IMR-90 (cell line): ENCODE results near the gene ITLN2. TPM values are rescaled to one million over a fixed set of nuclear protein-coding genes. Genes with fewer than 3 reads are reported as not detected.

ENCODE experiments used
- ATAC-seq: fragments of 200-7000 bp; cut with Tn5 transposase; 2 replicates; pipeline ENCODE4 v1.9.1; 2020; ENCODE audit warnings: low read depth, mild to moderate bottlenecking, moderate library complexity
- BruUV-seq: library from RNA; stranded (reverse); fragments of 400-500 nt; replicated peaks from 2 replicates; lab custom pipeline; 2021; lab: Mats Ljungman, UMichigan
- CTCF ChIA-PET: fragments of 300-600 bp; formaldehyde crosslinking; extraction: SDS; loops from one replicate; lab custom pipeline; 2021; ENCODE audit warnings: antibody characterized with exemption; lab: Yijun Ruan, JAX
- POLR2A ChIA-PET: fragments of 300-600 bp; sonication (Branson Sonifier 250); formaldehyde crosslinking; loops from one replicate; lab custom pipeline; 2022; ENCODE audit warnings: antibody characterized with exemption; ENCODE audit not compliant: unreplicated experiment; lab: Charles Lee
- DNase-seq: peaks from one replicate; pipeline ENCODE4 v3.0.0; 2013
- H2AFZ ChIP-seq: replicated peaks from 2 replicates; pipeline ENCODE3; 2013; ENCODE audit warnings: low read length, mild to moderate bottlenecking; ENCODE audit not compliant: poor library complexity
- H2AK5ac ChIP-seq: 2 replicates; pipeline ENCODE4 v1.6.1; 2013; ENCODE audit warnings: low read depth, low read length, inconsistent platforms
- H2AK9ac ChIP-seq: replicated peaks from 2 replicates; pipeline ENCODE3; 2013; ENCODE audit warnings: mild to moderate bottlenecking, low read depth, low read length, moderate library complexity; ENCODE audit not compliant: poor library complexity
- H2BK120ac ChIP-seq: 2 replicates; pipeline ENCODE4 v1.6.1; 2013; ENCODE audit warnings: low read depth, low read length, inconsistent platforms
- H2BK15ac ChIP-seq: 3 replicates; pipeline ENCODE4 v1.6.1; 2013; ENCODE audit warnings: low read depth, low read length, inconsistent platforms
- H2BK20ac ChIP-seq: 2 replicates; pipeline ENCODE4 v1.6.1; 2013; ENCODE audit warnings: low read depth, mild to moderate bottlenecking, inconsistent platforms, low read length, moderate library complexity
- H2BK5ac ChIP-seq: 2 replicates; pipeline ENCODE4 v1.6.1; 2013; ENCODE audit warnings: mild to moderate bottlenecking, low read depth, low read length, inconsistent platforms; ENCODE audit not compliant: poor library complexity, severe bottlenecking
- H3K14ac ChIP-seq: replicated peaks from 2 replicates; pipeline ENCODE4 v1.6.1; 2013; ENCODE audit warnings: low read depth, low read length, inconsistent platforms
- H3K18ac ChIP-seq: 2 replicates; pipeline ENCODE4 v1.6.1; 2013; ENCODE audit warnings: low read depth, low read length, control low read depth
- H3K23ac ChIP-seq: 2 replicates; pipeline ENCODE4 v1.6.1; 2013; ENCODE audit warnings: low read depth, low read length, inconsistent platforms
- H3K27ac ChIP-seq: 2 replicates; pipeline ENCODE4 v1.5.1; 2013; ENCODE audit warnings: mild to moderate bottlenecking, control low read depth, low read length; ENCODE audit not compliant: insufficient read depth
- H3K27me3 ChIP-seq: 2 replicates; pipeline ENCODE4 v1.6.1; 2013; ENCODE audit warnings: low read length; ENCODE audit not compliant: control insufficient read depth, insufficient read depth
- H3K36me3 ChIP-seq: 2 replicates; pipeline ENCODE4 v1.6.1; 2013; ENCODE audit warnings: low read length, mixed read lengths; ENCODE audit not compliant: control insufficient read depth, insufficient read depth
- H3K4ac ChIP-seq: 2 replicates; pipeline ENCODE4 v1.6.1; 2013; ENCODE audit warnings: low read depth, low read length, inconsistent platforms
- H3K4me1 ChIP-seq: 2 replicates; pipeline ENCODE4 v1.6.1; 2013; ENCODE audit warnings: low read length, mixed read lengths; ENCODE audit not compliant: control insufficient read depth, insufficient read depth
- H3K4me2 ChIP-seq: 2 replicates; pipeline ENCODE4 v1.6.1; 2013; ENCODE audit warnings: low read depth, mild to moderate bottlenecking, control low read depth, low read length, moderate library complexity
- H3K4me3 ChIP-seq: 2 replicates; pipeline ENCODE4 v1.5.1; 2013; ENCODE audit warnings: low read depth, mild to moderate bottlenecking, control low read depth, low read length, moderate library complexity; ENCODE audit not compliant: insufficient read depth
- H3K56ac ChIP-seq: 2 replicates; pipeline ENCODE4 v1.6.1; 2013; ENCODE audit warnings: low read length, inconsistent platforms; ENCODE audit not compliant: insufficient read depth; ENCODE audit errors: extremely low read depth
- H3K79me1 ChIP-seq, 2 experiments: 2 replicates each; pipeline ENCODE4 v1.6.1; 2013; ENCODE audit warnings: low read length in 2 of 2, inconsistent platforms in 1 of 2, low read depth in 1 of 2
- H3K9ac ChIP-seq: 2 replicates; pipeline ENCODE4 v1.6.1; 2013; ENCODE audit warnings: low read depth, low read length, control low read depth
- H3K9me1 ChIP-seq: 2 replicates; pipeline ENCODE4 v1.6.1; 2013; ENCODE audit warnings: low read length, inconsistent platforms; ENCODE audit not compliant: insufficient read depth
- H3K9me3 ChIP-seq: 2 replicates; pipeline ENCODE4 v1.6.1; 2013; ENCODE audit warnings: low read length; ENCODE audit not compliant: control insufficient read depth, insufficient read depth
- H4K20me1 ChIP-seq: 2 replicates; pipeline ENCODE4 v1.6.1; 2013; ENCODE audit warnings: low read length, inconsistent platforms; ENCODE audit not compliant: insufficient read depth
- H4K5ac ChIP-seq: 2 replicates; pipeline ENCODE4 v1.6.1; 2013; ENCODE audit warnings: mild to moderate bottlenecking, low read depth, low read length, control low read depth
- H4K8ac ChIP-seq, 2 experiments: 2 replicates each; pipeline ENCODE4 v1.6.1; 2013; ENCODE audit warnings: low read depth in 2 of 2, low read length in 2 of 2, control low read depth in 1 of 2, inconsistent platforms in 1 of 2
- H4K91ac ChIP-seq: 2 replicates; pipeline ENCODE4 v1.6.1; 2013; ENCODE audit warnings: low read depth, low read length, inconsistent platforms; ENCODE audit not compliant: insufficient read depth
- BHLHE40 ChIP-seq: fragments of 150-350 bp; IDR thresholded peaks from 2 replicates; pipeline ENCODE4 v1.6.1; 2016; ENCODE audit warnings: mild to moderate bottlenecking, low read depth, low read length
- CEBPB ChIP-seq: IDR thresholded peaks from 2 replicates; pipeline ENCODE4 v1.6.1; 2012; ENCODE audit warnings: low read depth, low read length, improper control_type of control experiment
- CHD1 ChIP-seq: IDR thresholded peaks from 2 replicates; pipeline ENCODE4 v1.6.1; 2012; ENCODE audit warnings: low read depth, low read length, improper control_type of control experiment
- CTCF ChIP-seq: conservative IDR thresholded peaks from 2 replicates; pipeline ENCODE4 v1.5.1; 2012; ENCODE audit warnings: mild to moderate bottlenecking, low read depth, low read length, improper control_type of control experiment
- MAFK ChIP-seq: IDR thresholded peaks from 2 replicates; pipeline ENCODE4 v1.6.1; 2012; ENCODE audit warnings: low read depth, low read length, improper control_type of control experiment
- MAZ ChIP-seq: IDR thresholded peaks from 2 replicates; pipeline ENCODE4 v1.6.1; 2012; ENCODE audit warnings: low read depth, mild to moderate bottlenecking, low read length, improper control_type of control experiment, moderate library complexity, borderline replicate concordance
- MXI1 ChIP-seq: IDR thresholded peaks from 2 replicates; pipeline ENCODE4 v1.6.1; 2012; ENCODE audit warnings: low read depth, mild to moderate bottlenecking, low read length, moderate library complexity, borderline replicate concordance
- NFE2L2 ChIP-seq: fragments of 150-350 bp; IDR thresholded peaks from 2 replicates; pipeline ENCODE4 v1.6.1; 2016; ENCODE audit warnings: low read depth, mild to moderate bottlenecking, low read length
- POLR2A ChIP-seq: IDR thresholded peaks from 2 replicates; pipeline ENCODE4 v1.6.1; 2012; ENCODE audit warnings: mild to moderate bottlenecking, low read depth, low read length
- RAD21 ChIP-seq: IDR thresholded peaks from 2 replicates; pipeline ENCODE4 v1.6.1; 2012; ENCODE audit warnings: low read length, improper control_type of control experiment
- RCOR1 ChIP-seq: IDR thresholded peaks from 2 replicates; pipeline ENCODE4 v1.6.1; 2012; ENCODE audit warnings: mild to moderate bottlenecking, low read length, improper control_type of control experiment; ENCODE audit not compliant: insufficient replicate concordance
- RFX5 ChIP-seq: IDR thresholded peaks from 2 replicates; pipeline ENCODE4 v1.8.0; 2012; ENCODE audit warnings: low read depth, mild to moderate bottlenecking, low read length, moderate library complexity
- SMC3 ChIP-seq: fragments of 150-350 bp; IDR thresholded peaks from 2 replicates; pipeline ENCODE4 v1.6.1; 2016; ENCODE audit warnings: low read depth, mild to moderate bottlenecking, antibody characterized with exemption, low read length, moderate library complexity
- WGBS, 2 experiments: methylation state at CpG; one replicate each; pipeline versions ENCODE4 v1.1.5 to v1.1.7; 2013; ENCODE audit warnings: missing lambda C conversion rate in 2 of 2; ENCODE audit not compliant: insufficient read length in 1 of 2; ENCODE audit errors: extremely low coverage in 2 of 2; 5-methylcytosine and 5-hydroxymethylcytosine counted together
- dilution Hi-C: fragments of 300-500 bp; cut with HindIII; formaldehyde crosslinking; loops from one replicate; pipeline ENCODE4 v1.14.3; 2018; ENCODE audit warnings: low sequenced_read_pairs; ENCODE audit not compliant: unreplicated experiment
- in situ Hi-C: fragments of 300-500 bp; cut with MboI; formaldehyde crosslinking; loops from 3 replicates; pipeline ENCODE4 v1.14.3; 2019; ENCODE audit warnings: low sequenced_read_pairs, inconsistent platforms, mixed read lengths
- intact Hi-C: fragments of 100-400 bp; cut with micrococcal nuclease; formaldehyde crosslinking; loops from 2 replicates; pipeline ENCODE4 v1.10.0; 2022
- polyA plus RNA-seq, 3 experiments: library from polyadenylated mRNA; depleted of rRNA; stranded (reverse); fragments of >200 nt; gene quantifications; 2 replicates each; pipeline ENCODE4 v1.2.3, GENCODE V29; 2012; ENCODE audit warnings: low replicate concordance in 1 of 3
- total RNA-seq: library from RNA; depleted of rRNA; stranded (reverse); fragments of >200 nt; gene quantifications from 2 replicates; pipeline ENCODE4 v1.2.3, GENCODE V29; 2012
- TF ChIP-seq, protein P1 (sequence below): fragments of 150-350 bp; IDR thresholded peaks from 2 replicates; pipeline ENCODE4 v1.6.1; 2016; ENCODE audit warnings: low read depth, mild to moderate bottlenecking, low read length, moderate library complexity, borderline replicate concordance
- TF ChIP-seq, protein P2 (sequence below): fragments of 150-350 bp; IDR thresholded peaks from 2 replicates; pipeline ENCODE4 v1.6.1; 2017; ENCODE audit warnings: mild to moderate bottlenecking, antibody characterized with exemption, low read length, low read depth

The ITLN2 gene
- total and polyA plus RNA-seq, 2 of the 4 experiments (the other 2 are of a cell fraction) = not detected

GRCh38 chr1:160978510-160978927 is 23.9 kb upstream of the ITLN2 start:
- Histone ChIP-seq H4K8ac (no peak overlapping the region), H4K5ac (no peak overlapping the region), H3K79me1 (no peaks in the 10 kb centered on the region), H2BK120ac (no peak overlapping the region), H3K27ac (no peak overlapping the region), H2AK9ac (no peak overlapping the region), H4K20me1 (no peaks in the 10 kb centered on the region), H3K36me3 (no peaks in the 10 kb centered on the region), H2BK5ac (no peak overlapping the region), H3K14ac (no peak overlapping the region), H3K9ac (no peak overlapping the region), H3K56ac (no peak overlapping the region), H3K27me3 (peaks cover 19% of the 10 kb centered on the region), H3K18ac (no peak overlapping the region), H3K9me1 (no peaks in the 10 kb centered on the region), H2BK15ac (no peak overlapping the region), H3K4me3 (no peak overlapping the region), H2AK5ac (no peak overlapping the region), H4K91ac (no peak overlapping the region), H3K23ac (no peak overlapping the region), H3K9me3 (no peaks in the 10 kb centered on the region), H3K4me2 (no peak overlapping the region), H2BK20ac (no peak overlapping the region), H3K4me1 (no peaks in the 10 kb centered on the region), H2AFZ (no peak overlapping the region), H3K4ac (no peak overlapping the region)
- DNase-seq (no peak), ATAC-seq (no peak)
- no TSS peak for BruUV-seq
- in situ Hi-C loops = no loop called here
- dilution Hi-C loops = no loop called here
- intact Hi-C loops = no loop called here
- ChIA-PET POLR2A (no interaction called here), CTCF (interaction anchor here (0.6 kb wide), 1 partner anchor 11 kb away, joined by 3 read pairs; no protein-coding TSS in a partner anchor)
- no peak for TF ChIP-seq BHLHE40
- TF ChIP-seq CHD1 = no peak
- TF ChIP-seq, protein P1, sequence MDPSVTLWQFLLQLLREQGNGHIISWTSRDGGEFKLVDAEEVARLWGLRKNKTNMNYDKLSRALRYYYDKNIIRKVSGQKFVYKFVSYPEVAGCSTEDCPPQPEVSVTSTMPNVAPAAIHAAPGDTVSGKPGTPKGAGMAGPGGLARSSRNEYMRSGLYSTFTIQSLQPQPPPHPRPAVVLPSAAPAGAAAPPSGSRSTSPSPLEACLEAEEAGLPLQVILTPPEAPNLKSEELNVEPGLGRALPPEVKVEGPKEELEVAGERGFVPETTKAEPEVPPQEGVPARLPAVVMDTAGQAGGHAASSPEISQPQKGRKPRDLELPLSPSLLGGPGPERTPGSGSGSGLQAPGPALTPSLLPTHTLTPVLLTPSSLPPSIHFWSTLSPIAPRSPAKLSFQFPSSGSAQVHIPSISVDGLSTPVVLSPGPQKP = no peak
- TF ChIP-seq MAZ = no peak
- no peak for TF ChIP-seq CEBPB
- no peak for TF ChIP-seq MAFK
- TF ChIP-seq CTCF = no peak
- TF ChIP-seq MXI1 = no peak
- no peak for TF ChIP-seq RAD21
- TF ChIP-seq POLR2A = no peak
- TF ChIP-seq, protein P2, sequence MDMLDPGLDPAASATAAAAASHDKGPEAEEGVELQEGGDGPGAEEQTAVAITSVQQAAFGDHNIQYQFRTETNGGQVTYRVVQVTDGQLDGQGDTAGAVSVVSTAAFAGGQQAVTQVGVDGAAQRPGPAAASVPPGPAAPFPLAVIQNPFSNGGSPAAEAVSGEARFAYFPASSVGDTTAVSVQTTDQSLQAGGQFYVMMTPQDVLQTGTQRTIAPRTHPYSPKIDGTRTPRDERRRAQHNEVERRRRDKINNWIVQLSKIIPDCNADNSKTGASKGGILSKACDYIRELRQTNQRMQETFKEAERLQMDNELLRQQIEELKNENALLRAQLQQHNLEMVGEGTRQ = no peak
- no peak for TF ChIP-seq RFX5
- TF ChIP-seq SMC3 = no peak
- TF ChIP-seq RCOR1 = no peak
- no peak for TF ChIP-seq NFE2L2
- no CpG with 5 or more reads among the region's 11 CpGs for WGBS, 2 experiments
